Thyroid gland (tissue), 4 donors: ENCODE results near the gene MLLT1.

Experiments used
- CTCF ChIP-seq, 6 experiments: fragments of 200-600 bp in 3 of 6; fragments of 450-650 bp in 3 of 6; sonication (generic) in 3 of 6; IDR thresholded peaks; one replicate each; pipeline ENCODE4 v1.5.1; 2016 to 2019; ENCODE audit warnings: antibody characterized with exemption in 6 of 6, mild to moderate bottlenecking in 2 of 6, inconsistent platforms in 1 of 6, moderate library complexity in 1 of 6
- POLR2A ChIP-seq, 2 donors: fragments of 450-650 bp; IDR thresholded peaks; one replicate each; pipeline ENCODE4 v1.6.1; 2017; ENCODE audit warnings: antibody characterized with exemption in 2 of 2, mild to moderate bottlenecking in 2 of 2, moderate library complexity in 1 of 2

GRCh38 chr19:6273701-6274601, 5.8 kb downstream of the MLLT1 start:
- TF ChIP-seq CTCF (IDR thresholded peaks at IDR 0.05) (no peak), POLR2A (IDR thresholded peaks at IDR 0.05) (no peak)
